SK-N-SH (cell line): ENCODE data around the gene CCDC18. TPM values are rescaled to one million over a fixed set of nuclear protein-coding genes. Genes with fewer than 3 reads are reported as not detected.

ENCODE experiments used
- CTCF ChIA-PET: fragments of 300-600, 350-600 bp; formaldehyde crosslinking; extraction: SDS; loops from one replicate; lab custom pipeline; 2021; lab: Yijun Ruan, JAX
- POLR2A ChIA-PET: fragments of 350-600 bp; sonication (Branson Sonifier 250); formaldehyde crosslinking; extraction: SDS; loops from one replicate; lab custom pipeline; 2020; ENCODE audit warnings: antibody characterized with exemption, inconsistent platforms; lab: Yijun Ruan, JAX
- DNase-seq: peaks from one replicate; pipeline ENCODE4 v3.0.0; 2012
- H2AFZ ChIP-seq: fragments of 200-600 bp; sonication (generic); 2 replicates; pipeline ENCODE4 v1.8.1; 2016; ENCODE audit warnings: antibody characterized with exemption, mild to moderate bottlenecking, low read depth
- H3F3A ChIP-seq: fragments of 200-600 bp; sonication (generic); replicated peaks from 2 replicates; pipeline ENCODE3; 2016; ENCODE audit warnings: antibody characterized with exemption, mild to moderate bottlenecking; ENCODE audit not compliant: insufficient read depth
- H3K27ac ChIP-seq, 2 experiments: fragments of 200-500 bp in 1 of 2; fragments of 200-600 bp in 1 of 2; sonication (Bioruptor generic) in 1 of 2; sonication (generic), shearing (Covaris generic) in 1 of 2; 2 replicates each; pipeline versions ENCODE4 v1.5.1 to v1.6.1; 2014 to 2016; ENCODE audit warnings: low read depth in 2 of 2, inconsistent platforms in 1 of 2, low read length in 1 of 2, mild to moderate bottlenecking in 1 of 2, mixed read lengths in 1 of 2
- H3K27me3 ChIP-seq: fragments of 200-600 bp; sonication (generic), shearing (Covaris generic); 2 replicates; pipeline ENCODE4 v1.6.1; 2016; ENCODE audit warnings: mixed run types; ENCODE audit not compliant: insufficient read depth
- H3K36me3 ChIP-seq, 2 experiments: fragments of 200-500 bp in 1 of 2; fragments of 200-600 bp in 1 of 2; sonication (Bioruptor generic) in 1 of 2; sonication (generic) in 1 of 2; replicated peaks in 1 of 2; 2 replicates each; pipeline versions ENCODE3 to v1.5.1; 2014 to 2016; ENCODE audit warnings: low read length in 1 of 2, mild to moderate bottlenecking in 1 of 2; ENCODE audit not compliant: insufficient read depth in 2 of 2, control insufficient read depth in 1 of 2
- H3K4me1 ChIP-seq, 2 experiments: fragments of 200-500 bp in 1 of 2; fragments of 200-600 bp in 1 of 2; sonication (Bioruptor generic) in 1 of 2; sonication (generic), shearing (Covaris generic) in 1 of 2; 2 replicates each; pipeline versions ENCODE4 v1.5.1 to v1.6.1; 2014 to 2016; ENCODE audit warnings: low read depth in 1 of 2, low read length in 1 of 2, mixed run types in 1 of 2; ENCODE audit not compliant: insufficient read depth in 2 of 2, control insufficient read depth in 1 of 2
- H3K4me2 ChIP-seq: fragments of 200-600 bp; sonication (generic), shearing (Covaris generic); 2 replicates; pipeline ENCODE4 v1.6.1; 2017; ENCODE audit warnings: mixed run types
- H3K4me3 ChIP-seq, 2 experiments: fragments of 200-500 bp in 1 of 2; fragments of 200-600 bp in 1 of 2; sonication (Bioruptor generic) in 1 of 2; sonication (generic), shearing (Covaris generic) in 1 of 2; 2 replicates each; pipeline versions ENCODE4 v1.5.1 to v1.8.1; 2014 to 2016; ENCODE audit warnings: low read depth in 2 of 2, inconsistent platforms in 1 of 2, low read length in 1 of 2, mild to moderate bottlenecking in 1 of 2, mixed read lengths in 1 of 2, moderate library complexity in 1 of 2
- H3K79me2 ChIP-seq: fragments of 200-600 bp; sonication (generic); 2 replicates; pipeline ENCODE4 v1.8.1; 2017; ENCODE audit warnings: mild to moderate bottlenecking; ENCODE audit not compliant: insufficient read depth
- H3K9ac ChIP-seq: fragments of 200-600 bp; sonication (generic); 2 replicates; pipeline ENCODE4 v1.6.1; 2017; ENCODE audit warnings: mixed run types
- H3K9me2 ChIP-seq: fragments of 200-600 bp; sonication (generic); 2 replicates; pipeline ENCODE4 v1.6.1; 2017; ENCODE audit warnings: mixed run types
- H3K9me3 ChIP-seq: fragments of 200-600 bp; sonication (generic); 2 replicates; pipeline ENCODE4 v1.6.1; 2017; ENCODE audit warnings: mixed run types, mild to moderate bottlenecking, moderate library complexity
- H4K20me1 ChIP-seq: fragments of 200-600 bp; sonication (generic); 2 replicates; pipeline ENCODE4 v1.6.1; 2017; ENCODE audit warnings: mild to moderate bottlenecking, mixed run types; ENCODE audit not compliant: insufficient read depth
- ELF1 ChIP-seq: IDR thresholded peaks from 2 replicates; pipeline ENCODE4 v1.4.0; 2012
- EZH2phosphoT487 ChIP-seq: fragments of 200-600 bp; sonication (generic); IDR thresholded peaks from 2 replicates; pipeline ENCODE4 v1.6.1; 2017; ENCODE audit warnings: low read depth, mixed run types, mild to moderate bottlenecking, antibody characterized with exemption, moderate library complexity, borderline replicate concordance
- GABPA ChIP-seq: IDR thresholded peaks from 2 replicates; pipeline ENCODE4 v1.4.0; 2012; ENCODE audit warnings: low read depth, mild to moderate bottlenecking
- MEF2A ChIP-seq: IDR thresholded peaks from 2 replicates; pipeline ENCODE4 v1.4.0; 2012; ENCODE audit warnings: low read depth, borderline replicate concordance
- MXI1 ChIP-seq: IDR thresholded peaks from 2 replicates; pipeline ENCODE4 v1.6.1; 2012; ENCODE audit warnings: mild to moderate bottlenecking, low read depth, low read length, improper control_type of control experiment
- POLR2AphosphoS5 ChIP-seq: IDR thresholded peaks from 2 replicates; pipeline ENCODE4 v1.6.1; 2012; ENCODE audit warnings: low read depth, low read length
- RAD21 ChIP-seq: IDR thresholded peaks from 2 replicates; pipeline ENCODE4 v1.6.1; 2012; ENCODE audit warnings: mild to moderate bottlenecking, low read length
- RCOR1 ChIP-seq: fragments of 150-350 bp; IDR thresholded peaks from 2 replicates; pipeline ENCODE4 v1.6.1; 2017; ENCODE audit warnings: antibody characterized with exemption, low read length
- RXRA ChIP-seq: IDR thresholded peaks from 2 replicates; pipeline ENCODE4 v1.4.0; 2012; ENCODE audit warnings: low read depth, mild to moderate bottlenecking, borderline replicate concordance
- SMC3 ChIP-seq: IDR thresholded peaks from 2 replicates; pipeline ENCODE4 v1.6.1; 2012; ENCODE audit warnings: low read depth, low read length, improper control_type of control experiment
- TCF12 ChIP-seq: IDR thresholded peaks from 2 replicates; pipeline ENCODE4 v1.4.0; 2012
- TEAD4 ChIP-seq: IDR thresholded peaks from 2 replicates; pipeline ENCODE4 v1.4.0; 2012; ENCODE audit warnings: mild to moderate bottlenecking, borderline replicate concordance; ENCODE audit not compliant: insufficient read depth
- YY1 ChIP-seq: IDR thresholded peaks from 2 replicates; pipeline ENCODE4 v1.4.0; 2012; ENCODE audit warnings: low read depth, mild to moderate bottlenecking
- WGBS: methylation state at CpG from one replicate; pipeline ENCODE4 v1.1.6; 2017; ENCODE audit warnings: low lambda C conversion rate; 5-methylcytosine and 5-hydroxymethylcytosine counted together
- polyA plus RNA-seq, 3 experiments: library from polyadenylated mRNA; depleted of rRNA; stranded (reverse); fragments of >200 nt; gene quantifications; 2 replicates each; pipeline ENCODE4 v1.2.3, GENCODE V29; 2012
- TF ChIP-seq, protein P1 (sequence below): IDR thresholded peaks from 2 replicates; pipeline ENCODE4; 2012
- TF ChIP-seq, protein P2 (sequence below): IDR thresholded peaks from 2 replicates; pipeline ENCODE4 v1.4.0; 2012; ENCODE audit warnings: low read depth
- TF ChIP-seq, protein P3 (sequence below): fragments of 200-600 bp; sonication (generic); IDR thresholded peaks from 2 replicates; pipeline ENCODE4 v1.6.1; 2017; ENCODE audit warnings: antibody characterized with exemption, mild to moderate bottlenecking, moderate library complexity
- TF ChIP-seq, protein P4 (sequence below): fragments of 150-350 bp; IDR thresholded peaks from 2 replicates; pipeline ENCODE4 v1.6.1; 2016; ENCODE audit warnings: mild to moderate bottlenecking, low read depth, low read length
- TF ChIP-seq, protein P5 (sequence below): IDR thresholded peaks from 2 replicates; pipeline ENCODE4 v1.4.0; 2012; ENCODE audit warnings: low read depth, borderline replicate concordance
- TF ChIP-seq, protein P6 (sequence below): IDR thresholded peaks from 2 replicates; pipeline ENCODE4 v1.6.1; 2012; ENCODE audit warnings: mild to moderate bottlenecking, low read depth, low read length, moderate library complexity

CCDC18 gene
- polyA plus RNA-seq, 1 of the 3 experiments (the other 2 are of a cell fraction) = 4.0 TPM

DNA sequence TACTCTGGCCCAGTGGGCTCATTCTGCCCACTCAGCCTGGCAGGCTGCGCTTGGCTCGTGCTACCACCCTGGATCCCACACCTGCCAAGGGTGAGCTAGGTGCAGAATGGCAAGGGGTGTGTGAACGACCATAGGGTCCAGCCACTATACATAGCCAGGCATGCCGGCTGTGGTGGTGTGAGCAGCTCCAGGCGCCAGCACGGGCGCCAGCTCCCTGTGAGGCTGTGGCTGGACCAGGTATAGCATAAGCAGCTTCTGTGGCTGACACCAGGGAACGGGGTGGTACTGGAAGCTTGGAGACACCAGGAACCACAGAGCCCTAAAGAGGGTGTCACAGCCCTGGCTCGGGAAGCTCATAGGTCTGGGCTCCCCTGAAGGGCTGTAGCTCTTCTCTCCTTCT, 18.6 kb downstream of the CCDC18 start (continued):
- TF ChIP-seq, protein P1, sequence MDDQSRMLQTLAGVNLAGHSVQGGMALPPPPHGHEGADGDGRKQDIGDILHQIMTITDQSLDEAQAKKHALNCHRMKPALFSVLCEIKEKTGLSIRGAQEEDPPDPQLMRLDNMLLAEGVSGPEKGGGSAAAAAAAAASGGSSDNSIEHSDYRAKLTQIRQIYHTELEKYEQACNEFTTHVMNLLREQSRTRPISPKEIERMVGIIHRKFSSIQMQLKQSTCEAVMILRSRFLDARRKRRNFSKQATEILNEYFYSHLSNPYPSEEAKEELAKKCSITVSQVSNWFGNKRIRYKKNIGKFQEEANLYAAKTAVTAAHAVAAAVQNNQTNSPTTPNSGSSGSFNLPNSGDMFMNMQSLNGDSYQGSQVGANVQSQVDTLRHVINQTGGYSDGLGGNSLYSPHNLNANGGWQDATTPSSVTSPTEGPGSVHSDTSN = no peak
- TF ChIP-seq POLR2AphosphoS5 = no peak
- no peak for TF ChIP-seq RAD21

DNA sequence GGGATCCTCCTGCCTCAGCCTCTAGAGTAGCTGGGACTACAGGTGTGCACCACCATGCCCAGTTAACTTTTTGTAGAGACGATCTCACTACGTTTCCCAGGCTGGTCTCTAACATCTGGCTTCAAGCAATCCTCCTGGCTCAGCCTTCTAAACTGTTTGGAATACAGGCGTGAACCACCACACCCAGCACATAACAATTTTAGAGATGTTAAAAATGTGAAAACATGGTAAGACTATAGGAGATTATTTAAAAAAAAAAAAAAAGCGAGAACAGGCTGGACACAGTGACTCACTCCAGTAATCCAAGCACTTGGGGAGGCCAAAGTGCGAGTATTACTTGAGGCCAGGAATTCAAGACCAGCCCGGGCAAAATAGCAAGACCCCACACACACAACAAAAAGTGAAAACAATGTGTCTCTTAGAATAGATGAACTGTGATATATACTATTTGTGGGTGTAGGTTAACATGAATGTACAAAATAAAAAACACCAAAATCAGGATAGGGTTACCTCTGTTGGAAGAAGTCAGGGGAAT, 19.6 kb downstream of the CCDC18 start:
- 94% methylated on average over 6 of the region's 6 CpGs for WGBS
- no peak for DNase-seq
- H3F3A ChIP-seq = no peaks in the 10 kb centered on the region
- H3K4me3 ChIP-seq = no peak overlapping the region
- no peak overlapping the region for H3K9ac ChIP-seq
- ChIA-PET POLR2A (no interaction called here), CTCF (no interaction called here)
- H3K79me2 ChIP-seq = no peaks in the 10 kb centered on the region
- H3K9me3 ChIP-seq = no peaks in the 10 kb centered on the region
- H3K36me3 ChIP-seq = peaks cover 16 to 40% of the 10 kb centered on the region in 2 experiments
- no peak overlapping the region for H2AFZ ChIP-seq
- no peaks in the 10 kb centered on the region for H3K4me1 ChIP-seq
- no peaks in the 10 kb centered on the region for H4K20me1 ChIP-seq
- H3K27ac ChIP-seq = no peak overlapping the region
- no peaks in the 10 kb centered on the region for H3K27me3 ChIP-seq
- H3K4me2 ChIP-seq = no peak overlapping the region
- no peaks in the 10 kb centered on the region for H3K9me2 ChIP-seq
- no peak for TF ChIP-seq YY1
- TF ChIP-seq MXI1 = no peak
- TF ChIP-seq TEAD4 = no peak
- TF ChIP-seq POLR2AphosphoS5 = no peak
- TF ChIP-seq, protein P2, sequence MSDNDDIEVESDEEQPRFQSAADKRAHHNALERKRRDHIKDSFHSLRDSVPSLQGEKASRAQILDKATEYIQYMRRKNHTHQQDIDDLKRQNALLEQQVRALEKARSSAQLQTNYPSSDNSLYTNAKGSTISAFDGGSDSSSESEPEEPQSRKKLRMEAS = no peak
- TF ChIP-seq MEF2A = no peak
- TF ChIP-seq RXRA = no peak
- TF ChIP-seq EZH2phosphoT487 = no peak
- TF ChIP-seq RCOR1 = no peak
- no peak for TF ChIP-seq TCF12
- TF ChIP-seq, protein P3, sequence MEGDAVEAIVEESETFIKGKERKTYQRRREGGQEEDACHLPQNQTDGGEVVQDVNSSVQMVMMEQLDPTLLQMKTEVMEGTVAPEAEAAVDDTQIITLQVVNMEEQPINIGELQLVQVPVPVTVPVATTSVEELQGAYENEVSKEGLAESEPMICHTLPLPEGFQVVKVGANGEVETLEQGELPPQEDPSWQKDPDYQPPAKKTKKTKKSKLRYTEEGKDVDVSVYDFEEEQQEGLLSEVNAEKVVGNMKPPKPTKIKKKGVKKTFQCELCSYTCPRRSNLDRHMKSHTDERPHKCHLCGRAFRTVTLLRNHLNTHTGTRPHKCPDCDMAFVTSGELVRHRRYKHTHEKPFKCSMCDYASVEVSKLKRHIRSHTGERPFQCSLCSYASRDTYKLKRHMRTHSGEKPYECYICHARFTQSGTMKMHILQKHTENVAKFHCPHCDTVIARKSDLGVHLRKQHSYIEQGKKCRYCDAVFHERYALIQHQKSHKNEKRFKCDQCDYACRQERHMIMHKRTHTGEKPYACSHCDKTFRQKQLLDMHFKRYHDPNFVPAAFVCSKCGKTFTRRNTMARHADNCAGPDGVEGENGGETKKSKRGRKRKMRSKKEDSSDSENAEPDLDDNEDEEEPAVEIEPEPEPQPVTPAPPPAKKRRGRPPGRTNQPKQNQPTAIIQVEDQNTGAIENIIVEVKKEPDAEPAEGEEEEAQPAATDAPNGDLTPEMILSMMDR = no peak
- TF ChIP-seq, protein P4, sequence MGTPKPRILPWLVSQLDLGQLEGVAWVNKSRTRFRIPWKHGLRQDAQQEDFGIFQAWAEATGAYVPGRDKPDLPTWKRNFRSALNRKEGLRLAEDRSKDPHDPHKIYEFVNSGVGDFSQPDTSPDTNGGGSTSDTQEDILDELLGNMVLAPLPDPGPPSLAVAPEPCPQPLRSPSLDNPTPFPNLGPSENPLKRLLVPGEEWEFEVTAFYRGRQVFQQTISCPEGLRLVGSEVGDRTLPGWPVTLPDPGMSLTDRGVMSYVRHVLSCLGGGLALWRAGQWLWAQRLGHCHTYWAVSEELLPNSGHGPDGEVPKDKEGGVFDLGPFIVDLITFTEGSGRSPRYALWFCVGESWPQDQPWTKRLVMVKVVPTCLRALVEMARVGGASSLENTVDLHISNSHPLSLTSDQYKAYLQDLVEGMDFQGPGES = no peak
- no peak for TF ChIP-seq ELF1
- TF ChIP-seq, protein P5, sequence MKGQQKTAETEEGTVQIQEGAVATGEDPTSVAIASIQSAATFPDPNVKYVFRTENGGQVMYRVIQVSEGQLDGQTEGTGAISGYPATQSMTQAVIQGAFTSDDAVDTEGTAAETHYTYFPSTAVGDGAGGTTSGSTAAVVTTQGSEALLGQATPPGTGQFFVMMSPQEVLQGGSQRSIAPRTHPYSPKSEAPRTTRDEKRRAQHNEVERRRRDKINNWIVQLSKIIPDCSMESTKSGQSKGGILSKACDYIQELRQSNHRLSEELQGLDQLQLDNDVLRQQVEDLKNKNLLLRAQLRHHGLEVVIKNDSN = no peak
- no peak for TF ChIP-seq RAD21
- TF ChIP-seq, protein P6, sequence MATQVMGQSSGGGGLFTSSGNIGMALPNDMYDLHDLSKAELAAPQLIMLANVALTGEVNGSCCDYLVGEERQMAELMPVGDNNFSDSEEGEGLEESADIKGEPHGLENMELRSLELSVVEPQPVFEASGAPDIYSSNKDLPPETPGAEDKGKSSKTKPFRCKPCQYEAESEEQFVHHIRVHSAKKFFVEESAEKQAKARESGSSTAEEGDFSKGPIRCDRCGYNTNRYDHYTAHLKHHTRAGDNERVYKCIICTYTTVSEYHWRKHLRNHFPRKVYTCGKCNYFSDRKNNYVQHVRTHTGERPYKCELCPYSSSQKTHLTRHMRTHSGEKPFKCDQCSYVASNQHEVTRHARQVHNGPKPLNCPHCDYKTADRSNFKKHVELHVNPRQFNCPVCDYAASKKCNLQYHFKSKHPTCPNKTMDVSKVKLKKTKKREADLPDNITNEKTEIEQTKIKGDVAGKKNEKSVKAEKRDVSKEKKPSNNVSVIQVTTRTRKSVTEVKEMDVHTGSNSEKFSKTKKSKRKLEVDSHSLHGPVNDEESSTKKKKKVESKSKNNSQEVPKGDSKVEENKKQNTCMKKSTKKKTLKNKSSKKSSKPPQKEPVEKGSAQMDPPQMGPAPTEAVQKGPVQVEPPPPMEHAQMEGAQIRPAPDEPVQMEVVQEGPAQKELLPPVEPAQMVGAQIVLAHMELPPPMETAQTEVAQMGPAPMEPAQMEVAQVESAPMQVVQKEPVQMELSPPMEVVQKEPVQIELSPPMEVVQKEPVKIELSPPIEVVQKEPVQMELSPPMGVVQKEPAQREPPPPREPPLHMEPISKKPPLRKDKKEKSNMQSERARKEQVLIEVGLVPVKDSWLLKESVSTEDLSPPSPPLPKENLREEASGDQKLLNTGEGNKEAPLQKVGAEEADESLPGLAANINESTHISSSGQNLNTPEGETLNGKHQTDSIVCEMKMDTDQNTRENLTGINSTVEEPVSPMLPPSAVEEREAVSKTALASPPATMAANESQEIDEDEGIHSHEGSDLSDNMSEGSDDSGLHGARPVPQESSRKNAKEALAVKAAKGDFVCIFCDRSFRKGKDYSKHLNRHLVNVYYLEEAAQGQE = no peak
- TF ChIP-seq SMC3 = no peak
- no peak for TF ChIP-seq GABPA
- TF ChIP-seq, all 33 proteins: peak for 0
